HG02642 (cell line): ENCODE results near the gene IGLON5.

Experiments used
- ATAC-seq: cut with Tn5 transposase; IDR thresholded peaks from one replicate; pipeline ENCODE4 v1.9.1; 2021; ENCODE audit warnings: mild to moderate bottlenecking; ENCODE audit not compliant: unreplicated experiment, poor library complexity

Gene IGLON5

DNA sequence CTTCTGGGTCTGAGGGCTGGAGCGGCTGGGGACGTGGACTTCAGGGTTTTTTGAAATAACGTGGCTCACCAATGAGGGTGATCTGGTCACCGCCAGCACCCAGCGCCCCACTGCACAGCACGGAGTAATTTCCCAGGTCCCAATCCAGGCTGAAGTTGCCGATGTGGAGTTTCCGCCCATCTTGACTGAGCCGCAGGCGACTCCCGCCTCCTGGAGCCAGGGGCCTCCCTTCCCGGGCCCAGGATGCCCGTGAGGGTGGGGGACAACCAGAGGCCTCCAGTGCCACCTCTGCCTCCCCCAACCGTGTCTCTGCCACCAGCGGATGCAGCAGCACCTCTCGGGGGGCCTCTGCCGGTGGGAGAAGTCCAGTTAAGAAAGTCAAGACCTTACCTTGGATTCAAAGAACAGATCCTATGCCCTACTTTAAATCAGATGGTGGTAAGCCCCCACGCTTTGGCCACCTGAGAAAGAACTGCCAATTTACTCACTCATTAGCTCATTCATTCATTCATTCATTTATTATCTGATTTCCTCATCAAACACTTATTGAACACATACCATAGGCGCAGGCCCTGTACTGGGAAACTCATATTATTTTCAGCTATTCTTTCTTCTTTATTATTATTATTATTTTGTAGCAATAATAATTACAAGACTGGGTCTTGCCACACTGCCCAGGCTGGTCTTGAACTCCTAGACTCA lies 26.6 kb downstream of the IGLON5 start:
- no peak for ATAC-seq

- peak; percentile 65 for ATAC-seq
These were observed 27.3 kb downstream of the IGLON5 start for GRCh38 chr19:51338563-51339312.

- peak; percentile 1 for ATAC-seq
These were observed 27.9 kb downstream of the IGLON5 start for GRCh38 chr19:51339313-51339686.

DNA sequence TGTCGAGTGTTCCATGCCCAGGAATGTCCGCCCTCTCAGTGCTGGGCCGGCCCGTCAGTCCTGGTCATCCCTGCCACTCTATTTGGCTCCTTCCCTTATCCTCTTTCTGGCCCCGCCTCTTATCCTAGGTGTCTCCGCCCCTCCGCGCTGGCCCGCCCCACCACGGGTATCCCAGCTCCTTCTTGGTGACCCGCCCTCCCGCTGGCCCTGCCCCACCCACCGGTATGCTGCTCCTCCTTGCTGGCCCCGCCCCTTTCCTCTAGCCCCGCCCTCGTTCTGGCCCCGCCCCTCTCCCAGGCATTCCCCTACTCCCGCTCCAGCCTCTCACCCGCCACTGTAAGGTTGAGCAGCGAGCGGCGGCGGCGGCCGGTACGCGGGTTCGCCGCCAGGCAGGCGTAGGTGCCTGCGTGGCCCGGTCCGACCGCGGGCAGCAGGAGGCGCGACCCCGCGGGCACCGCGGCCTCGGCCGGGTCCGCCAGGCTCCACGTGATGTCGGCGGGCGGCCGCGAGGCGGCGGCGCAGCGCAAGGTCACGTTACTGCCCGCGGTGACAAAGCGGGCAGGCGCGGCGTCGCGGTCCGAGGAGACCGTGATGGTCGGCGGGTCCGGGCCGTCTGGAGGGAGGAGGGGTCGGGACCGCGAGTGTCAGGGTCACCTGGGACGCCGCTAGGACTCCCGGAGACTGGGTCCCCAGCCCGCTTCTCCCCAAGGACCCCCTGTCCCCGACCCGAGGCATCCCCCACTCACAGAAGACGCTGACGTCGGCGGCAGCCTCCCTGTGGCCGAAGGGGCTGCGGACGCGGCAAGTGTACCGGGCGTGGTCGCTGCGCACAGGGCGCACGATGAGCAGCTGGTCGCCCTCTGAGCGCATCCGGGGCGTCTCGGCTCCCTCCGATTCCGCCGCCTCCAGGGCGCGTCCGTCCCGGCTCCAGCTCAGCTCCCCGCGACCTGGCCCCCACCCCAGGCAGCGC lies 28.5 kb downstream of the IGLON5 start:
- ATAC-seq: peak; percentile 60

- no peak for ATAC-seq
These were observed 29.6 kb downstream of the IGLON5 start for GRCh38 chr19:51341066-51341465.

DNA sequence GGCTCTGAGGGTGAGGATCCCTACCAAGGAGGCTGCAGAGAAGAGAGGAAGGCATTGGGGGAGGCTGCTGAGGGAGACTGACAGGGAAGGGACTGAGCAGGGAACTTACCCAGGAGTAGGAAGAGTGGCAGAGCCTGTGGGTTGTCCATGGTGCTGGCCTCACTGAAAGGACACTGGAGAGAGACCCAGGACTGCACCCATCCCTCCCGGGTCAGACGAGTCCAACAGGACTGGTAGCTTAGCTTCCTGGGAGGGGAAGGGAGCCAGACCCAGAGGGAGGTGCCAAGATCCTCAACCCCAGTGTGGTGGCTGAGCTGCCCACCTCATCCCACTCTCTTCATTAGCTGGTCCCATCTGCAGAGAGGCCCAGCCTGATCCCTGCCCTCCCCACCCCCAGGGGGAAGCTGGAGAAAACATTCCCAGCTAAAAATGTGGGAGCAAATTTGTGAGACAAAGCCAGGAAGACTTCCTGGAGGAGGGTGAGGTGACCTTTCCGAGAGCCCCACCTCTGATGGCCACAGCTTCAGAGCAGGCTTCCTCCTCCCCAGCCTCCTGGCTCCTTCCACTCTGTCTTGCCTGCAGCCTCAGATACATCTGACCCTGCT lies 30.6 kb downstream of the IGLON5 start, which contains the start of gene VSIG10L:
TSS of gene VSIG10L (minus strand) at position 164 of the 605 bp plus-strand sequence. CDS start at position 149, 15 bp downstream.
- ATAC-seq: no peak

- ATAC-seq: no peak
These were observed 31.5 kb downstream of the IGLON5 start for GRCh38 chr19:51342631-51343569.

- ATAC-seq: no peak
These were observed 33.7 kb downstream of the IGLON5 start for GRCh38 chr19:51345076-51345620.

- no peak for ATAC-seq
These were observed 35.3 kb downstream of the IGLON5 start for GRCh38 chr19:51346742-51347141.

DNA sequence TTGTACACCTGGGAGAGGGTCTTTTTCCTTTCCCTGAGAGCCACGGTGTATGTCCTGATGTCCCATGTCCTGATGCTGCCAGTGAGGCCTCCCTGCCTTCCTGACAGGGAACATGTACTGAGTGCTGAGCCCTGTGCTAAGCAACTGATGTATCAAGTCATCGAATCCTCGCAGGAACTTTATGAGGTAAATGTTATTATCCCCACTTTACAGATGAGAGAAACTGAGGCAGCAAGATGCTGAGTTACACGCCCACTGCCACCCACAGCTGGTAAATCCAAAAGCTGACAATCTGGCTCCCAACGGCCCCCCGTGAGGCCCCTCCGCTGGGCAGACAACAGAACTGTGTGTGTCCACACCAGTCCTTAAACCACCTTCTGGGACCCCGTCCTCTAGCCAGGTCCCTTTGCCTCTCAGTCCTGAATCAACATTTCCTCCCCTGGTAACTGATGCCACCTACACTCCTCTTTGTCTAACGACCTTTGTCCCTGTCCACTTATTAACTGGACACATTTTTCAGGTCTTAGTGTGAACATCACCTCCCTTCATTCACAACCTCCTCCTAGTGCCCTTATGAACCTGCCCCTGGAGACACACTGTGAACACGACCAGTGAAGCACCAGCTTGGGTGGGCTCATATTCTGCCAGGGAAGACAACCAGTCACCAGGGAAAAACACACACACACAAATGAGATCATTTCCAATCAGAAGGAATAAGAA lies 35.9 kb downstream of the IGLON5 start:
- no peak for ATAC-seq

DNA sequence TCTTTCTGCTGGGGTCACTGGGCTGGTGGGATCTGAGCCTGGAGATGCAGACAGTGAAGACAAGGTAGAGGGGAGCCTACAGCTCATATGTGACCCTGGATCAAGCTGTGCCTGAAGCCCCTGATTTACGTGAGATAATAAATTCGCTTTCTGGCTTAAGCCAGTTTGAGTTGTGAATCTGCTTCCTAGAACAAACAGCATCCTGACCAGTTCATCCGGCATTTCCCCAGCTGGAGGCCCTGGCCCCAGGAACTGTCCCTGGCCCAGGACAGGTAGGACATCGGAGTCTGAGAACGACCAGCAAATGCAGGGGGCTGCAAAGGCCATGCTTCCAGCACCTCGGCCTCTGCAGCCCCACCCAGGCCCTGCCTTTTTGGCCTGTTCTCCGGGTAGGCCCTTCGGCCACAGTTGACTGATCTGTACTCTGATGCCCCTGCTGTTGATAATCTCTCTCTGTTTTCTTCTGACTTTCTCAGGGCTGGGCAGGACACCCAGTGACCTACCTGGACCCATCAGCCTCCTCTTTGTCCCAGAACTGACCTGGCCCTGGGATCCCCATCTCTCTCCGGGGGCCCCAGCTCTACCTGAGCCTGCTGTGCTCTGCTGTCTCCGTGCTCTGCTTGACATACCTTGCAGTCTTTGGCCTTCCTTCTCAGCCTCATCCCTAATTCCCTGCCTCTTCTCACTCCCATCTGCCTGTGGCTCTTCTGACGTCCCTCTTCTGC lies 40.0 kb downstream of the IGLON5 start:
- no peak for ATAC-seq

DNA sequence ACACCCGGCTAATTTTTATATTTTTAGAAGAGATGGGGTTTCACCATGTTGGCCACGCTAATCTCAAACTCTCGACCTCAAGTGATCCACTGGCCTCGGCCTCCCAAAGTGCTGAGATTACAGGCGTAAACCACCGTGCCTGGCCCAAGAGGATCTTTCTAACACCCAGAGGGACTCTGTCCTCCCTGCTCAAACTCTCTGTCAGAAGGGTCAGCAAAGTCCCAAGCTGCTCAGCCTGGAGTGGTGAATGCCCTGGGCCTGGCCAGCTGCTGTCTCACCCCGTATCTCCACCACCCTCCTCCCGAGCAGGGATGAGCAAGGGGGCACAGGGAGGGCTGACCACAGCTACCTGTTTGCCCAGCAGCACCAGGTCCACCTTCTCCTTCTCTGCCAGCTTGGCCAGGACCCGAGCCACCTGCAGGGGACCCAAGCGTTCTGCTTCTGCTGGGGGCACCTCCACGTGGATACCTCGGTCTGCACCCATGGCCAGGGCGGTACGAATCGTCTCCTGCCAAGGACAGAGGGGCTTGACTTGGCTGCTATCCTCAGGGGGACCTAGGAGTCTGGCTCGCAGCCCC lies 41.4 kb downstream of the IGLON5 start:
- no peak for ATAC-seq

DNA sequence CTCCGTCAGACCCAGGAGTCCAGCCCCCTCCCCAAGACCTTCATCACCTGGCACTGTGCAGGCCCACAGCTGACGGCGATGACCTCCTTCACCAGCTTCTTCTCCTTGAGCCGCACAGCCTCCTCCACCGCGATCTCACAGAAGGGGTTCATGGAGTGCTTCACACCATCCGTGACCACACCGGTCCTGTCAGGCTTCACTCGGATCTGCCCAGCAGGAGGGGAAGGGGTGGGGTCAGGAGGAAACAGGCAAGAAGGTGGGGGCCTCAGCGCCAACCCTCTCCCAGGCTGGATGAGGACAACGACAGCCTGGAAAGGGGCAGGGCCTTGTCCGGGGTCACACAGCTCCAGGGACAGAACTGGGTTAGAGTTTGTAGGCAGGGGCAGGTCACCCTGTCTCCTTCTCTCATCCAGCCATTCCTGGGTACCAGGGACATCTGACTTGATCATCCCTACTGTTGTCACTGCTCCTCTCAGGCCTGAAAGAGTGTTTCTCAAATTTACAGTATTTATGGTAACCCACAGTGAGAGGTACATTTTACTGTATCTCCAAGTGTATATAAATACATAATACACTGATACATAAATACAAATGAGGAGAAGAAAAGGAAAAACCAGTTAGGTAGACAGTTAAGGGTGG lies 42.8 kb downstream of the IGLON5 start:
- ATAC-seq: no peak

GRCh38 chr19:51354742-51355148 lies 43.3 kb downstream of the IGLON5 start:
- ATAC-seq: no peak

DNA sequence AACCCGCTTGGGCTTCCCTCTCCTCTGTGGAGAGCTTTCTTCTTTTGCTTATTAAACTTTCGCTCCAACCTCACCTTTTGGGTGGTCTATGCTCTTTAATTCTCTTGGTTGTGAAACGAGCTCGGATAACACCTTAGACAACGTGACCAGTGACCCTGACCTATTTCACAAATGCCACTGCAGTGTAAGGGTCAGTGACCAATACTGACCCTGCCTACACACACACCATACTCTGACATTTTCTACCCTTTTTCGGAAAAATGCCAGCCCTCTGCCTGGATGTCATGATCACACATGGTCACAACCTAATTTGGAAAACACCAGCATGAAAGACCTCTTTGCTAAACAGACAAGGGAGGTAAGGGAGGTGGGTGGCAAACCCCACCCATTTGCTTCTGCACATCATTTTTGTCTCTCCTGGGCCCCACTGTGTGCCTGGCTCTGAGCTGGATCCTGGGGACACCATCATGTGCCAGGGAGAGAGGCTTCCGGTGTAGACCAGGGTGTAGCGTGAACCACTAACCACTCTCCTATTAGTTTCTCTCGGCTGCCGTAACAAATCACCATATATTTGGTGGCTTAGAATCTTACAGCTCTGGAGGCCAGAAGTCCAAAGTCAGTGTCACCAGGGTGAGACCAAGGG lies 44.8 kb downstream of the IGLON5 start:
- no peak for ATAC-seq

DNA sequence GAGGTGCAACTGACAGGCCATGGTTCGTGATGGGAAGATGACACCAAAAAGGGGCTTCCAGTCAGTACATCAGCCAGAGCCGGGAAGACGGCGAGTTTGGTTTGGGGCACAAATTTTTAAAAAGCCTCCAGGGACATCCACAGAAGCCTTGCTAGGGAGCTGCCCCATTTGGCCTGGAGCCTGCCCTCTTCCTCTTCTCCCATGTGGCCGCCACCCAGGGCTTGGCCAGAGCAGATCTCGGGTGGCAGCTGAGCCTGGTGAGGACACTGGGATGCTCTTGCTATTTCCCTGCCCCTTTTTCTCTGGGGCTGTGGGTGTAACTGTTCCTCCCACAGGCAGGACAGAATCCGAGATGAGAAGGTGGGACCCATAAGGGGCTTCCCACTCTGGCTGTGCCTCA lies 46.5 kb downstream of the IGLON5 start:
- no peak for ATAC-seq
